Thoracic aorta (tissue), 2 donors: Measurements from ENCODE around the gene TTC7B. TPM values are rescaled to one million over a fixed set of nuclear protein-coding genes. Genes with fewer than 3 reads are reported as not detected.

ENCODE experiments used
- ATAC-seq: fragments of 150-250 bp; one replicate; pipeline ENCODE4 v1.8.0; 2017; ENCODE audit warnings: low read depth; ENCODE audit not compliant: insufficient number of reproducible peaks, low FRiP score
- DNase-seq: peaks from one replicate; pipeline ENCODE4 v3.0.0-alpha.2; 2020; ENCODE audit warnings: low spot score
- H3K27ac ChIP-seq, 2 donors: fragments of 200-600 bp; sonication (generic); 1 replicate in 1 of 2; 2 replicates in 1 of 2; pipeline ENCODE4 v1.5.1; 2016; ENCODE audit warnings: mild to moderate bottlenecking in 2 of 2, moderate library complexity in 2 of 2
- H3K27me3 ChIP-seq: fragments of 200-600 bp; sonication (generic); replicated peaks from 2 replicates; pipeline ENCODE4 v1.6.0; 2016; ENCODE audit warnings: mild to moderate bottlenecking; ENCODE audit not compliant: insufficient read depth
- H3K36me3 ChIP-seq: fragments of 200-600 bp; sonication (generic); one replicate; pipeline ENCODE4 v1.5.1; 2016
- H3K4me1 ChIP-seq, 2 donors: fragments of 200-600 bp; sonication (generic); 1 replicate in 1 of 2; 2 replicates in 1 of 2; pipeline versions ENCODE4 v1.5.1 to v1.6.0; 2016; ENCODE audit warnings: low read depth in 2 of 2, mild to moderate bottlenecking in 1 of 2; ENCODE audit not compliant: control insufficient read depth in 1 of 2
- H3K4me3 ChIP-seq: fragments of 200-600 bp; sonication (generic); 2 replicates; pipeline ENCODE4 v1.5.1; 2016; ENCODE audit warnings: mild to moderate bottlenecking
- H3K9me3 ChIP-seq: fragments of 200-600 bp; sonication (generic); 2 replicates; pipeline ENCODE4 v1.5.1; 2016
- total RNA-seq, 2 donors: library from RNA; depleted of rRNA; stranded (reverse); fragments of >200 nt; gene quantifications; one replicate each; pipeline versions ENCODE4 v1.1.0 to v1.2.3, GENCODE V29; 2016
- TF ChIP-seq, protein P1 (sequence below): fragments of 200-600 bp; sonication (generic); IDR thresholded peaks from one replicate; pipeline ENCODE4 v1.5.1; 2019; ENCODE audit warnings: antibody characterized with exemption

Gene TTC7B
- total RNA-seq, 2 donors from 2014 or later = 38.9 to 56.3 TPM

DNA sequence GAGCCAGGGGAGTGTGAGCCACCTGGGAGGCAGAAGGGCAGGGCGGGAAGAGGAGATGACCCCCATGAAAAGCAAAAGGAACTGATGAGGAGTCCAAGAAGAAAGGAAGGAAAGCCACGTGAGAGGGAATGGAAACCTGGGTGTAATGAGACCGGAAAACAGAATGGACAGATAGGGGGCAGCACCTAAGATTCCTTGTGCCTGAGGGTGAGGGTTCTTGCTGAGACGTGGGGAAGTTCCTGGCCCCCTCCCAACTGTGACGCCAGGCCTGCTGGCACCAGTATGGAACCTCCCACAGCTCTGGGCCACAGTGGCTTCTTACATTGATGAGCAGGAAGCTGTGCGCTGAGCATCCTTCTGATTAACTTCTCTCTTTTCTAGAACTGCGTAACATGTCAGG, 30.8 kb downstream of the TTC7B start:
- no peaks in the 10 kb centered on the region for H3K9me3 ChIP-seq
- TF ChIP-seq, protein P1, sequence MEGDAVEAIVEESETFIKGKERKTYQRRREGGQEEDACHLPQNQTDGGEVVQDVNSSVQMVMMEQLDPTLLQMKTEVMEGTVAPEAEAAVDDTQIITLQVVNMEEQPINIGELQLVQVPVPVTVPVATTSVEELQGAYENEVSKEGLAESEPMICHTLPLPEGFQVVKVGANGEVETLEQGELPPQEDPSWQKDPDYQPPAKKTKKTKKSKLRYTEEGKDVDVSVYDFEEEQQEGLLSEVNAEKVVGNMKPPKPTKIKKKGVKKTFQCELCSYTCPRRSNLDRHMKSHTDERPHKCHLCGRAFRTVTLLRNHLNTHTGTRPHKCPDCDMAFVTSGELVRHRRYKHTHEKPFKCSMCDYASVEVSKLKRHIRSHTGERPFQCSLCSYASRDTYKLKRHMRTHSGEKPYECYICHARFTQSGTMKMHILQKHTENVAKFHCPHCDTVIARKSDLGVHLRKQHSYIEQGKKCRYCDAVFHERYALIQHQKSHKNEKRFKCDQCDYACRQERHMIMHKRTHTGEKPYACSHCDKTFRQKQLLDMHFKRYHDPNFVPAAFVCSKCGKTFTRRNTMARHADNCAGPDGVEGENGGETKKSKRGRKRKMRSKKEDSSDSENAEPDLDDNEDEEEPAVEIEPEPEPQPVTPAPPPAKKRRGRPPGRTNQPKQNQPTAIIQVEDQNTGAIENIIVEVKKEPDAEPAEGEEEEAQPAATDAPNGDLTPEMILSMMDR = no peak
- no peaks in the 10 kb centered on the region for H3K4me1 ChIP-seq
- no peak overlapping the region for H3K27ac ChIP-seq
- no peak for ATAC-seq
- H3K36me3 ChIP-seq = peaks cover 8% of the 10 kb centered on the region
- no peak overlapping the region for H3K4me3 ChIP-seq
- DNase-seq = no peak
- H3K27me3 ChIP-seq = no peaks in the 10 kb centered on the region

DNA sequence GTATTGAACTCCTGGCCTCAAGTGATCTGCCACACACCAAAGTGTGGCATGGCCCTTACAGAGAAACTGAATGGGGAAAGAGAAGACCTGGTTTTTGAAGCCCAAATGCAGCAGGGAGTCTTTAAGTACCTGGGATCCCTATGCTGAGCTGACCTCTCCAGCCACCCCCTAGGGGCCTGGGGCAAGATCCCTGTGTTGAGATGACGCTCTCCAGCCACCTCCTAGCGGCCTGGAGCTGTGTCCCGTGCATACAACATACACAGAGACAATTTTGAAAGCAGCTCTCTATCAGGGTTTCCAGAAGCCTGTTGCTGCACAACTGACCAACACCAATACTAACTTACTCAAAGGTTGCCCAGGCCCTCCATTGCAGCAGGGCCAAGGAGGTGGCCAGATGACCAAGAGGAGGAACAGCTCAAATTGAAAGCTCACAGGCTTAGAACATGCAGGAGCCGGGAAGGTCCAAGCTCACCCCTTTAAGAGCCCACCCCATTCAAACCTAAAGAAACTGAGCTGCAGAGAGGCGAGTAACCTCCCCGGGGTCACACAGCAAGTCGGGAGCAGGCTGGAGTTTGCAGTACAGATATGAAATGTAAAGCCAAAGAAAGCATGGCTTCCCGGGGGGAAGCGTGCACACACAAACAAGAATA, 31.5 kb downstream of the TTC7B start:
- Histone ChIP-seq H3K36me3 (peaks cover 10% of the 10 kb centered on the region), H3K27me3 (no peaks in the 10 kb centered on the region), H3K4me1 (no peaks in the 10 kb centered on the region), H3K9me3 (no peaks in the 10 kb centered on the region), H3K4me3 (no peak overlapping the region), H3K27ac (no peak overlapping the region)
- no peak for ATAC-seq
- TF ChIP-seq, protein P1 = no peak
- DNase-seq = no peak

DNA sequence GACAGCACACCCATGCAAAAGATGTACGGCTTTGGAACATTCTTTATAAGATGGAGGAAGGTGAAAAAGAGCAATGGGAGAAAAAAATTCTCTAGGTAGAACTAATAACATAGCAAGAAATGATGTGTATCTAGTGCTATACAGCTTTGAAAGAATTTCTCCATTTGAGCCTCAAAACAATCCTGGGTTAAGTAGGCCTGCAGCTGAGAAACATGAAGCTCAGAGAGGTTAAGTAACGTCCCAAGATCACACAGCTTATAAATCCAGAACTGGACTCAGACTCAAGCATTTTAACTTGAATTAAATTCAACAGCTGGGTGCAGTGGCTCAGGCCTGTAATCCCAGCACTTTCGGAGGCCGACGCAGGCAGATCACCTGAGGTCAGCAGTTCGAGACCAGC, 32.9 kb downstream of the TTC7B start:
- H3K9me3 ChIP-seq = no peaks in the 10 kb centered on the region
- TF ChIP-seq, protein P1 = no peak
- H3K27ac ChIP-seq = no peak overlapping the region
- H3K4me1 ChIP-seq = no peaks in the 10 kb centered on the region
- no peaks in the 10 kb centered on the region for H3K27me3 ChIP-seq
- DNase-seq (no peak), ATAC-seq (no peak)
- no peak overlapping the region for H3K4me3 ChIP-seq
- peaks cover 10% of the 10 kb centered on the region for H3K36me3 ChIP-seq

DNA sequence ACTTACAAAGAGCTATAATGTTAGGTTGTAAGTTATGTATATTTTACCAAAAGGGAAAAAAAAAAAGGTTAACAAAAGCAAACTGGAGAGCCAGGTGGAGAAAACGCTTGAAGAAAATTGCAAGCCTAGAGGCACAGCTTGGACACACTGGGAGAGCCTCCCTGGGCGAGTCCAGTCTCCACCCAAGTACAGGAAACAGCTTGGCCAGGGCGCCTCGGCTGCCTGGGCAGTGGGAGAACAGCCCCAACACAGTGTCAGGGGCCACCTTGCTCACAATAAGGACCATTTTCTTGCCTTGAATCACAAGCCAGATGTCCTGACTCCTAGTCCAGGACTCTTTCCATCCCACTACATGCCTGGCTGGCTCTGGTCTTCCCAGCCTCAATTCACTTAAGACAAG, 33.3 kb downstream of the TTC7B start:
- no peak for DNase-seq
- Histone ChIP-seq H3K4me1 (no peaks in the 10 kb centered on the region), H3K9me3 (no peaks in the 10 kb centered on the region), H3K36me3 (peaks cover 10% of the 10 kb centered on the region), H3K27me3 (no peaks in the 10 kb centered on the region), H3K4me3 (no peak overlapping the region), H3K27ac (no peak overlapping the region)
- ATAC-seq = no peak
- TF ChIP-seq, protein P1 = no peak

DNA sequence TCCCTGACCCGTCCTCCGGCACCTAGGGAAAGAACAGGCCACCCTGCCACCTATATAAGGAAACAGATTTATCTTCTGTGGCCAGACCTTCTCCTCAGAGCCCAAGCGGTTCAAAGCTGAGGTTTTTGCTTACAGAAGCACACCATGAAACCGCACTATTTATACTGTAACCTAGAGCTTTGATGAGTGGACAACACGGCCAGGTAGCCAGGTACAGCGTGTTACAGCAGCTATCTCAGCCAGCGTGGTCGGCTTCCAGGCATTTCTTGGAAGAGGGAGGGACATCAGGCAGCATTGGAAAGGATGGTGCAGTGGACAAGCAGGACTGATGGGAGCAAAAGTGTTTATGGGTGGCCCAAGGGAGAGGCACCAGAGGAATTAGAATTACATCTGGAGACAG, 34.4 kb downstream of the TTC7B start:
- no peak for DNase-seq
- no peak overlapping the region for H3K27ac ChIP-seq

More for the DNA sequence above, 34.4 kb downstream of the TTC7B start:
- Histone ChIP-seq H3K9me3 (no peaks in the 10 kb centered on the region), H3K4me3 (no peak overlapping the region), H3K27me3 (no peaks in the 10 kb centered on the region), H3K4me1 (no peaks in the 10 kb centered on the region), H3K36me3 (peaks cover 10% of the 10 kb centered on the region)
- TF ChIP-seq, protein P1 = no peak
- no peak for ATAC-seq
